Epidermal melanocyte (primary cell): ENCODE measurements around the gene B3GAT1.

Experiments
- DNase-seq: peaks from one replicate; pipeline ENCODE4 v3.0.0; 2011; ENCODE audit warnings: low spot score; ENCODE audit not compliant: insufficient read length

The B3GAT1 gene

GRCh38 chr11:134338068-134338467, 74.0 kb downstream of the B3GAT1 start:
- DNase-seq = no peak

GRCh38 chr11:134337051-134337450, 75.0 kb downstream of the B3GAT1 start:
- DNase-seq = no peak

GRCh38 chr11:134334796-134335571, 77.1 kb downstream of the B3GAT1 start:
- no peak for DNase-seq

GRCh38 chr11:134333946-134334345, 78.1 kb downstream of the B3GAT1 start:
- DNase-seq = no peak

- no peak for DNase-seq
Observed at GRCh38 chr11:134333312-134333711, 78.7 kb downstream of the B3GAT1 start.

- DNase-seq = no peak
Observed at GRCh38 chr11:134332782-134333181, 79.3 kb downstream of the B3GAT1 start.

- DNase-seq = no peak
Observed at GRCh38 chr11:134332189-134332631, 79.8 kb downstream of the B3GAT1 start.

- DNase-seq = peak; percentile 70
Observed at GRCh38 chr11:134331354-134332188, 80.5 kb downstream of the B3GAT1 start, which contains the start of gene GLB1L2. Gene GLB1L2 (plus strand): TSS chr11:134331988. CDS start chr11:134332062, 74 bp downstream.

- DNase-seq = no peak
Observed at GRCh38 chr11:134330611-134331353, 81.3 kb downstream of the B3GAT1 start.
